ENCODE results near the gene WSB2.

The WSB2 gene

DNA sequence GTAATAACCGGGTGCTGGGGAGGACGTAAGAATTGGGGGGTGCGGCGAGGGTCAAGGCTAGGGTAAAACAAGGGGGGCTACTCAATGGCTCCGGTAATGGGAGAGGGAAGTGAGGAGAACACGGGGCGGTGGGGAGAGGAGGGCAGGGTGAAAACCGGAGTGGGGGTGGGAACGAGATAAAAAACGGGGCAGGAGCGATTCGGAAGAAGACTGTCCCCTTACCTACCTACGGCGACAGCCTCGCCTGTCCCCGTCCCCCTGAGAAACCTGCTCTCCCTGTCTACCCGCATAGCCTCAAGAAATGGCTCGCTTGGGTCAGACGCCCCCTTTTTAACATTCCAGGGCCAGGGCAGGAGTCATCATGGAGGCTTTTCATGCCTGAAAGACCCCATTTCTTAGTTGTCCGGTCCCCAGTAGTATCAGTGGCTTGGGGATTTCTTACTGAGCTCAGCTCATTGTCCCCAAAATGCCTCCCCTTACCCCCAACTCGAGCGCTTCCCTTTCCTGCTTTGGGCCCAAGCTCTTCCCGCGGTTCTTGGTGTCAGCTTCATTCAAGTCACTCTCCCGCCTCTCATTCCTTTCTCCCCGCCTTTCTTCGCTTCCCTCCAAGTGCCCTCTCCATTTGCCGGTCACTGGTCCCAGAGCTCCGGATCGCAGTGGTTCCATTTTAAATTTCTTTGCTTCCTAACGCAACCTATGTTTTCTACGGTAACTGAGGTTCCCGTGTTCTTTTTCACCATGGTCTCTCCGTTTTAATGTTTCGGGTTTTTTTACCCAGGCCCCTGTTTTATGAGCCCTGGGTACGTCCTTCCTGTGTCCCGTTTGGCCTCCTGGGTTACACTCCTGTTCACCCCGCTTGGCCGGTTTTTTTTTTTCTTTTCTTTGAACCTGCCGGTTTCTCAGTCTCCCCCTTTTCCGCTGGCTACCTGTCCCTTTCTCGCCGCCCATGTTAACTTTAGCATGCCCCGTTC, 1.2 kb upstream of the WSB2 start:
- DNase-seq (ENCODE audit: low spot score): no peak

DNA sequence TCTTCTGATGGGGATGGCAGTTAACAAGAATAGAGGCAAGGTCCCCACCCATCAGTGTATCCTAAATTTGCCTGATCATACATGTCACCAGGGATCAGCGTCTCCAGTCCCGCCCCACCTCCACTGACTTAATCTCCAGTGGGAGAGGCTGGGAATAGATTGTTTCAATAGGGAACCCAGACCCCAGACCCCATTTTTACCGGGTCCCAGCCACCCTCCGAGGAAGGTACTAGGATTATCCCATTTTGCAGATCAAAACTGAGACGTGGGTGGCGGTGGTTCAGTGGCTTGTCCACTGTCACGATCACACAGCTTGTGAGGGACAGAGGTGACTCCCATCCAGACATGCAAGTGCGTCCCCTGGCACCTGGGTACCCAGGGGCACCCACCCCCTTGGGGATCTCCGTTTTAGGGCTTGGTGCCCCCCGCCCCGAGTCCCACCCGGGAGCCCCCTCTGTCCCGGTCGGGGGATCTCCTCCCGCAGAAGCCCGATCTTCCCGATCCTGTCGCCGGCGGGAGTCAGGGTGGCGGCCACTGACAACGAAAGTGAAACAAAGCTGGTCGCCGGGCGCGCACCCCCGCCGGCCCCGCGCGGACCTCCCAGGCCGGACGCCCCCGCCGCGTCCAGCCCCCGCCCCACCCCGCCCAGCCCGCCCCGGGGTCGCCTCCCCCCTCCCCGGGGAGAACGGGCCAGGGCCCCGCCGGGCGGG, 523 bp downstream of the WSB2 start:
- DNase-seq (ENCODE audit: low spot score): no peak

DNA sequence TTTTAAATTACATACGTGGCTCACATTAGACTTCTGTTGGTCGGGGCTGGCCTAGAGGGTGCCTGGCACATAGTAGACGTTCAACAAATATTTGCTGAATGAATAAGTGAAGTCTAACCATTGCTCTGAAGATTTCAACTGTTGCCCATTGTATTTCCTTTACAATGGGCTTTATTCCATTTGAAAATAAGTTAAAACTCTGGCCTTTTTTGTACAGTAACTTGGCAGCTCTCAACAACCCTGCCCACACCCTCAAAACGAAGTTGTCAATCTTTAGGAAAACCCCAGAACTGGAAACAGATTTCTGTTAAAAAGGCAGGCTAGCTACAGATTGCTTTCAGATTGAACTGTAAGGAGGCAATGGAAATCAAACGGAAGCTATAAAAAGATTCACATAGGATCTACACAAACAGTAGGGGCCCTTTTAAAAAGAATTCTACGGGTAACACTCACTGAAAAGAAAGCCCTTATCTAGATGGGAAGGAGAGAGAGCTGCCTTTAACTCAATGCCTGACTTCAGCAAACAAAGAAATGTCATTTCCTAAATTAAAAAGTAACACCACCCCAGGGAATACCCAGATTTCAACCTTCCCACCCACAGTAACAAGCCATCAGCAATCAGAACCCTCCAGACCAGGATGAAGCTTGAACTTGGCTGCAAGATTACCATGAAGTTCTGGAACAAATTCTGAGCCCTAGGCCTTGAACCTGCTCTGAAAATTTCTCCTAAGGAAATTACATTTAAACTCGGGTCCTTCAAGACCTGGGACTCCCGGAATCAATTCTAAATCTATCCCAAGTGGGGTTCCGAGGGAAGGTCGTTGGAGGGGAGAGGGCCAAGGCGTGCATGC, 1.4 kb downstream of the WSB2 start:
- DNase-seq (ENCODE audit: low spot score): no peak

DNA sequence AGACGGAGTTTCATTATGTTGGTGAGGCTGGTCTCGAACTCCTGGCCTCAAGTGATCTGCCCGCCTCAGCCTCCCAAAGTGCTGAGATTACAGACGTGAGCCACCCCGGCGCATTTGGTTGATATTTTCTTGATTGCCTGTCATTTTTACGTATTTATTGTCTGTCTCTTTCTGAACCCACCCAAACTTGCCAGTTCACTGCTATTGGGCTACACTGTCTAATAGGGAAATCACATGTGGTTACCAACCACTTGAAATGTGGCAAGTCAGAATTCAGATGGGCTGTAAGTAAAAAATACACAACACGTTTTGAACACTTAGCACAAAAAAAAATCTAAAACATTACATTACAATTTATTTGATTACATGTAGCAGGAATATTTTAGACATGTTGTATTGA, 2.1 kb downstream of the WSB2 start:
- DNase-seq (ENCODE audit: low spot score): no peak

DNA sequence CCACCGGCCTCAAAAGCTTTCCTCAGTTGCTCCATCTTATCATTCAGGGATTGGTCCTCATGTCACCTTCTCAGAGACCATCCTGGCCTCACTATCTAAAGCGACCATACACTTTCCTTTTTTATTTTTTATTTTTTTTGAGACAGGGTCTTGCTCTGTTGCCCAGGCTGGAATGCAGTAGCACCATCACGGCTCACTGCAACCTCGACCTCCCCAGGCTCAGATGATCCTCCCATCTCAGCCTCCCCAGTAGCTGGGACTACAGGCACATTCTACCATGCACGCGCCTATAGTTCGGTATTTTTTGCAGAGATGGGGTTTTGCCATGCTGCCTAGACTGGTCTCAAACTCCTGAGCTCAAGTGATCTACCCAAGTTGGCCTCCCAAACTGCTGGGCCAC, 2.8 kb downstream of the WSB2 start:
- DNase-seq (ENCODE audit: low spot score): no peak

DNA sequence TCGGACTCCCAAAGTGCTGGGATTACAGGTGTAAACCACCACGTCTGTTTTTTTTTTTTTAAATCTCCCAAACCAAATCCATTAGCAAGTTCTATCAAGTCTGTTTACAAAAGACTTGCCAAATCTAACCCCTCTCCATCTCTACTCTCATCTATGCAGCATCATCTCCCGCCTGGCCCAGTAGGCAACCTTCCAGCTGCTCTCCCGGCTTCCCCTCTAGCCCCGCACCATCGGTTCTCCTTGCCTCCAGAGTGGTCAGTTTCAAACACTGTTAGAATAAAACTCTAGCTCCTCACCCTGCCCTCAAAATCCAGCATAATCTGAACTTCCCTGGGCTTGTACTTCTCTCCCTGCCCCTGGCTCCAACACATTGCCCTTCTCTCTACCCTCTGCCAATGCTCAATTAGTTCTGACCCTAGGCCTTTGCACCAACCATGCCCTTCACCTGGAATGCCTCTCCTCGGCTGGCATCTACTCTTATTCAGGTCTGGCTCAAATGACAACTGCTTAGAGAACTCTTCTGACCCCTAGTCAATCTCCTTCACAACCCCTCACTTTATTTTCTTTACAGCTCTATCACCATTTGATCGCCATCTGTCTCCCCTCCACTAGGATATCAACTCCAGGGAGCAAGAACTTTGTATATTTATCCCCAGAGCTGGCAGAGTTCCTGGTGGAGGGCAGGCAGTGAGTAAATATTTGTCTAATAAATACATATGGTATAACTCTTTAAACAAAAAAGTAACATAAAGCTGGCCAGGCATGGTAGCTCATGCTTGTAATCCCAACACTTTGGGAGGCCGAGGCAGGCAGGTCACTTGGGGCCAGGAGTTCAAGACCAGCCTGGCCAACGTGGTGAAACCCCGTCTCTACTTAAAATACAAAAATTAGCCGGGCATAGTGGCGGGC, 4.9 kb downstream of the WSB2 start:
- DNase-seq (ENCODE audit: low spot score): no peak

DNA sequence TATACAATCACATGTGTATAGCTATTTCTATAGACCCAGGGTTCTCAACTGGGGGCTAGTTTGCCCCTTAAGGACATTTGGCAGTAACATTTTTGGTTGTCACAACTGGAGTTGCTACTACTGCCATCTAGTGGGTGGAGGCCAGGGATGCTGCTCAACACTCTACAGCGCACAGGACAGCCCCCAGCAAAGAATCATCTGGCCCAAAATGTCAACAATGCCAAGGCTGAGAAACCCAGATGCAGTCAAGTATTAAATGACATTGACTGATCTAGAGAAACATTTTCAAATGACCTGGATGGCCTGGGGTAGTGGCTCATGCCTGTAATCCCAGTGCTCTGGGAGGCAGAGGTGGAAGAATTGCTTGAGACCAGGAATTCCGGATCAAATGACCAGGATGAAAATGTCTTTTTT, 5.8 kb downstream of the WSB2 start:
- peak; percentile 79 for DNase-seq (ENCODE audit: low spot score)

DNA sequence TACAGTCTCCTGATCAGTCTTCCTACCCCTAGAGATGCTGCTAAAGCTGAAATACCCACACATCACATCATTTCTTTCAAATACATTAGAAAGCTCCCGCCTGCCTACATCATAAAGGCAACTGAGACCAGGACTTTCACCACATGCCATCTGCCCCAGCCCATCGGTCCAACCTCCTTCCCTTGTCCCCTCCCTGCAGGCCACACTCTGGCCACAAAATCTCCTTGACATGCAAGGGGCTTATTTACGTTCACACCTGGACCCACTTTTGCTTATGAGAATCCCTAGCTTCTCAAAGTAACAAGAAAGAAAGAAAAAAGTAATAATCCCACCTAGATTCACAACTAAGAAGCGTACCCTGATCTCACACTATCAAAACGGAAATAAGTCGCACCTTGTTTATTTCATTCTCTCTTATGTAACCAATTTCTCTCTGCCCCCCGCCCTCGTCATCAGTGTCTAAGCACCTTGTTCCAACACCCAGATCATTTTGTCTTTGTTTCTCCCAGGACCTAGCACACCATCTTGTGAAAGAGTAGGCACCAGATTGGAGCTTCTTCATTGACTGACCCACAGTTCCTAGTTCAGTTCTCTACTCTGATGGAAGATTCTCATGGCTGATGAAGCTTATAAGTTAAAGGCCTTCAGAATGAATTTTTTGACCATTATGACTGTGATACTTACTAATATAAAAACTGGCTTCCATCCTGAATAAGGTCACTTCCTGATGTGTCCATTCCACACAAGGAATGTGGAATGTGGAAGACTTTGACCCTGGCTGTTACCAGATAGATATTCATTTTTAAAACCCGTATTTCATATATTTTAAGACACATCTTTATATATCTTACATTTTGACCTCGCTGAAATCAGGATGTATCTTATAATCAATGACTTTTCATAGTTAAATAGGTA, 7.7 kb downstream of the WSB2 start:
- no peak for DNase-seq (ENCODE audit: low spot score)

DNA sequence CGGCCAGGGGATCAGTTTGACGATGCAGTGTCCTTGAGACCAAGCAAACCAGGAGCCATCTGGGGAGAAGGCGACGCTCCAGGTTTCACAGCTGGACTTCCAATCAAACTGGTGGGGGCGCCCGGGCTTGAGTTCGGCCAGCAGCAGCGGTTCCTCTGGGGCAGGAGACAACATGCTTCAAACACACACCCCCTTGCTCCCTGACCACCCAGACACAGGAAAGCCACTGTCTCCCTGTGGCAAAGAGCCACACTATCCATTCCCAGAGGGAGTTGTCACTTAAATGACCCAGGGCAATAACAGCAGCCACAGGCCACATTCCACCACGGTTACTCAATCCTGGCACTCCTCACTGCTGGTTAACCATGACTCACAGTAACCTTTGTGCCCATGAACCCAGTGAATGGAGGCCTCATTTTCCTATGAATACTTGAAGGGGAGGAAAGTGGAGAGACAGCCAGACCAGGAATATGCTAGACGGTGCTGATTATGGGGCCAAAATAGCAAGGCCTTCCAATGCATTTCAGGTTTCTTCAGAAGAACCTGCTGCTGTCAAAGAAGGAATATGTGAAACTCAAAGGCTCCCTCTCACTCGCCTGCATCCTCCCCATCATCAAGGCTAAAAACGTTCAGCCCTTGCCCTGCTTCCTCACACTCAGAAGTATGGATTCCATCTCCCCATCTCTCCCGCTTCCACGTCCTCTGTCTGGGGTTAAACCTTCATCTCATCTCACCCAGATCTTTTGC, 8.5 kb downstream of the WSB2 start:
- DNase-seq (ENCODE audit: low spot score): no peak

DNA sequence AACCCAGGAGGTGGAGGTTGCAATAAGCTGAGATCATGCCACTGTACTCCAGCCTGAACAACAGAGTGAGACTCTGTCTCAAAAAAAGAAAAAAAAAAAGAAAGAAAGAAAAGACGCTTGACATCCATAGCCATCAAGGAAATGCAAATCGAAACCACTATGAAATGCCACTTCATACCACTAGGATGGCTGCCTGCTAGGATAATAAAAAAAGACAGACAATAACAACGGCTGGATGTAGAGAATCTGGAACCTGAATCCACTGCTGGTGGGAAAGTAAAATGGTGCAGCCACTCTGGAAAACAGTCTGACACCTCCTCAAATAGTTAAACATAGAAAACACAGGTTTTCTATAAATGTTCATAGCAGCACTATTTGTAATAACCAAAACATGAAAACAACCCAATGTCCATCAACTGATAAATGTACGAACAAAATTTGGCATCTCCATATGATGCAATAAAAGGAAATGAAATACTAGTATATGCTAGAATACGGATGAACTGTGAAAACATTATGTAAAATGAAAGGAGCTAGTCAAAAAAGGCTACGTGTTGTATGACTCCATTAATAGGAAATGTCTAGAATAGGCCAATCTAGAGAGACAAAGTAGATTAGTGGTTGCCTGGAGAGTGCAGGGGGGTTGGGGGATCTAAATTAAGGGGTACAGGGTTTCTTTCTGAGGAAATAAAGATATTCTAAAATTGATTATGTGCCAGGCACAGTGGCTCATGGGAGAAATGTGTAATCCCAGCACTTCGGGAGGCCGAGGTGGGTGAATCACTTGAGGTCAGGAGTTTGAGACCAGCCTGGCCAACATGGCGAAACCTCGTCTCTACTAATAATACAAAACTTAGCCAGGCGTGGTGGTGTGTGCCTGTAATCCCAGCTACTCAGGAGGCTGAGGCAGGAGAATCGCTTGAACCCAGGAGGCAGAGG, 9.7 kb downstream of the WSB2 start:
- DNase-seq (ENCODE audit: low spot score): no peak

DNA sequence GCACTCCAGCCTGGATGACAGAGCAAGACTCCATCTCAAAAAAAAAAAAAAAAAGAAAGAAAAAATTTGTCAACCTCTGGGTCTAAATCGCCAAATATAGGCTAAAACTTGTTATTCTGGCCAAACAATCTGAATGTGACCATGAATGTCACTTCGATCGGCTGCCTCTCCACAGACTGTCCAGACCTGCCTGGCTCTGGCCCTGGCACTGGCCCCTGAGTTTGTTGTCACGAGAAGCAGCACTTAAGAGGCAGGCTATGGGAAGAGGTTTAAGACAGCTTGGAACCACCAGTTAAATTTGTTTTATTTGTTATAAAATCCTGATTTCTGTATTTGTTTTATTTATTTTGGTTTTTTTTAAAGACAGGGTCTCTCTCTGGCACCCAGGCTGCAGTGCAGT, 14.5 kb downstream of the WSB2 start:
- no peak for DNase-seq (ENCODE audit: low spot score)

DNA sequence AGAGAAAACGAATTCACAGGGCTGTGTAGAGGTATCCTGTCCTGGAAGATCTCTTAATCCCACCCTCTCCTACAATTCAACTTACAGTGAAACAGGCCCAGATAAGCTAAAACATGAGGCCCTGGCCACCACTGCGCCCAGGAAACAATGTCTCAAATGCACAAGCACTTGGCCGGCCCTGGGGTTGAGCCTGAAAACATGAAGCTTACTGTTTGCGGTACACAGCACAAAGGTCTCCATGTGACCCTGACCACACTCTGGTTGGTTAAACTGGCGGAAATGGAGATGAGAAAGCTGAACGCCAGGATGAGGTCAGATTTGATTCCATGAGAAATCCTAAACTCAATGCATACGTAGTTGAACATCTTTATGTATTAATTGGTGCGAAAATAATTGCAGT, 16.4 kb downstream of the WSB2 start:
- DNase-seq (ENCODE audit: low spot score): no peak

DNA sequence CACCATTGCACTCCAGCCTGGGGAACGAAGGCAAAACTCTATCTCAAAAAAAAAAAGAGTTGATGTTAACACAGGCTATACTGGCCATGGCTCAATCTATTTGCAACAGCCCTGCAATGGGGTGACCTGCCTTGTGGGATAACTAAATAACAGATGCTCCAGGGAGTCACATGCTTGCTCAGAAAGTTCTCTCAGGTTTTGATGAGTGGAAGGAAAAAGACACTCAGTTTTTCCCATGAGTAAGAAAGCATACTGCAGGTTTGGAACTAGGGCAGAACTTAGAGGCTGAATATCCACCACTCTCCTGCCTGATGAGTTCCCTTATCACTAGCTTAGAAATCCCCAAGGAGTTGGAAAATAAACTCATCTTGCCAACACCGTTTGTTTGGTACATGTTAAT, 16.9 kb downstream of the WSB2 start:
- DNase-seq (ENCODE audit: low spot score): no peak

DNA sequence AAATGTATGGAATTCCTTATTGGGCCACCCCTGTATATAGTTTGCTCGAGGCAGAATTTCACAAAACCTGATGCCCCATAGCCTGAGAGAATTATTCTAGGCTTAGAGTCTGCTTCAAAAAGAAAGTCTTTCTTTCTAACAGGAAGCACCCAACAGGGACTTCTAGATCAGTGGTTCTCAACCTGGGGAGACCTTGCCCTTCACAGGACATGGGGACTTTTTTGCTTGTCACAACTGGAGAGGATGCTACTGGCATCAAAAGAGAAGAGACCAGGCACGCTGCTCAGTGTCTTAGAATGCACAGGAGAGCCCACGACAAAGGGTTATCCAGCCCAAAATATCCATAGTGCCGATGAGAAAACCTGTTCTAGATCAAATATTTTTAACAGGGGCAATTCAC, 18.9 kb downstream of the WSB2 start:
- DNase-seq (ENCODE audit: low spot score): no peak

DNA sequence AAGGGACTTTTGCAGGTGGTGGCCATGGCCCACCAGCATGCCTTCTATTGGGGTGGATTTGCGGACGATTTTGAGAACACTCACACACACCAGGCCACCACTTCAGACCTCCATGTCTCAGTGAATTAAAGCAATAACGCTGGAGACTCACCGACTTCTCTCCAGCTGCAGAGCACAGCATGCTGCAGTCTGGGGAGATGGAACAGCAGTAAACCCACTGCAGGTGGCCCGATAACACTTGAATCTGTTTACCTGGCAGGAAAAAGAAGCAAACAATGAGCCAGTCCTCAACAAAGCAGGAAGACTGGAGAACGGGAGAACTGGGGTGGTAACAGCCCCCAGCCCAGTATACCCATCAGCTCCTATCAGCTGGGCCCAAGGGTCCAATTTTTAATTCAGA, 22.8 kb downstream of the WSB2 start:
- no peak for DNase-seq (ENCODE audit: low spot score)

DNA sequence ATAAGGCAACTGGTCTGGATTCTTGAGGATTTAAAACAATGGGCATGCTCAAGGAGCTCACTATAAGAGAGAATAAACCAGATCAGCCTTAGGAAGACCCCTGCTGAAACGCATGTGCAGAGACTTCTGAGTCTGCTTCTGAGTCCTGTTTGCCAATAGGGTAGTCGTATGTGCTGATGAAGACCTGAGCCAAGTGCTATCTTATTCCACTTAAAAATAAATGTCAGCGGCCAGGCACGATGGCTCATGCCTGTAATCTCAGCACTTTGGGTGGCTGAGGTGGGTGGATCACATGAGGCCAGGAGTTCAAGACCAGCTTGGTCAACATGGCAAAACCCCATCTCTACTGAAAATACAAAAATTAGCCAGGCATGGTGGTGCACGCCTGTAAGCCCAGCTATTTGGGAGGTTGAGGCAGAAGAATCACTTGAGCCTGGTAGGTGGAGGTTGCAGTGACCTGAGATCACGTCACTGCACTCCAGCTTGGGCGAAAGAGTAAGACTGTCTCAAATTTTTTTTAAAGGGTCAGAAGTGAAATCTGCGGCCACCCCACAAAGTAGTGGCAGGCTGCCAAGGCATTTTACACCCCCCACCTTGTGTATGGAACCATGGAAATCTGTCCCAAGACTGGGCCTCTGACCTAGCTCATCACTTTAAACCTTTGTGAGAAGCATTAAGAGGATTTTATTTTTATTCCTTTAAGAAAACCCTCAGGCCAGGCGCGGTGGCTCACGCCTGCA, 24.1 kb downstream of the WSB2 start:
- DNase-seq (ENCODE audit: low spot score): no peak

DNA sequence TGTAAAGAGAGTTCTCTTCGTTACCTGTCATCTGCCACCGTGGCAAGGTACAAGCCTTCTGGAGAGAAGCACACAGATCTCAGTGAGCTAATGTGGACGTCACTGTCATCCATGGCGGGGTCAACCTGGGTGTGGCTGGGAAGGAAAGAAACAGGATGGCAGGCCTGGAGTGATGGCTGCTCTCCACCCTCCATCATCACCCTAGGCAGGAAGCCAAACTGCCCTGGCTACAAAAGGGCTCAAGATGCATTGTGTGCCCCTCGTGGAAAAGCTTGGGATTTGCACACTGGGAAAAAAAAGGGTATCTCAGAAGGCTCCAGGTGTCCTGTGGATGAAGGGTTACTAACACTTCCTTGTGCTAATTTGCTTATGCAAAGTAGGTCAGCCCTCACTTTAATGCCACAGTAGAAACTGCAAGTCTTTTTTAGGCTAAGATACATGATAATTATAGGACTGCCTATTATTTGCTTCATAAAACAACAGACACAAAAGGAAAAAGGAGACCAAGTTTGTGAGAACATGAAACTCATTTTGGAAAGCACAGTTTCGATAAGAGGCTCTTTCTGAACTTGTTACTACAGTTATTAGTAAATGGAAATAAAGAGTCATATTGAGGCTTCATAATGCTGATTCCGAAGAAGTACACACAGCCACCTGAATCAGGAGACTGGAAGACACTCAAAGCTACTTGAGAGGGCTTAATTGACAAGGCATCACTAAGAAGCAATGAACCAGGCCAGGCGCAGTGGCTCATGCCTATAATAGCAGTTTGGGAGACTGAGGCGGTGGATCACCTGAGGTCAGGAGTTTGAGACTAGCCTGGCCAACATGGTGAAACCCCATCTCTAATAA, 25.6 kb downstream of the WSB2 start:
- DNase-seq (ENCODE audit: low spot score): no peak
